GM21447 (cell line): ENCODE results near the gene ZBTB39.
"Not testable (repeated sequence)": the region's sequence is repeated elsewhere in the genome, so short reads cannot be mapped to it uniquely, and the experiment has no call there.

Source experiments
- ATAC-seq: cut with Tn5 transposase; IDR thresholded peaks from one replicate; pipeline ENCODE4 v1.9.1; 2021; ENCODE audit not compliant: unreplicated experiment

ZBTB39 gene

DNA sequence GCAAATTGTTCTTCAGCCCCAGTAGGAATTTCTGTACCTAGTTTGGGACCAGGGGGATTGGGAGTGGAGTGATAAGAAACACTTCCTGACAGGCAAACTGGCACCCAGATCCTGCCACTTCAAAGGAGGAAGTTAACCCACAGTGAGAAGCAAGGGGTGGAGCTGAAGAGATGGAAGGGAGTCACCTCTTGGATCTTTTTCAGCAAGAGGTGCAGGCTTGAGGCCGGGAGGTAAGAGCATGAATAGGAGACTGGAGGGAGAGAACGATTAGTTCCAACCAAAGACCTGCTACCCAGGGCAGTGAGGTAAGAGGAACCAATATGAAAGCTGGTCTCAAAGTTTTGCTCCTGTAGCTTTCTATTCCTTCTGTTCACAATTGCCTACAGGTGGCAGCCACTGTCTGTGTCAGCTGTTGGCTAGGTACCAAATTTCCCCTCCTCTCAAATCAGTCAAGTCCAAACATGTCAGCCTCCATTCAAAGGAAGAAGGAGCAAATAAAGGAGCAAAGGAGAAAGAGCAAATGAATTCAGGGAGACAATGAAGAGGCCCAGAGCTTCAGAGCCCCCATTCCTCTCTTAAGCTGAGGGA, 24.9 kb upstream of the ZBTB39 start:
- ATAC-seq: no peak

DNA sequence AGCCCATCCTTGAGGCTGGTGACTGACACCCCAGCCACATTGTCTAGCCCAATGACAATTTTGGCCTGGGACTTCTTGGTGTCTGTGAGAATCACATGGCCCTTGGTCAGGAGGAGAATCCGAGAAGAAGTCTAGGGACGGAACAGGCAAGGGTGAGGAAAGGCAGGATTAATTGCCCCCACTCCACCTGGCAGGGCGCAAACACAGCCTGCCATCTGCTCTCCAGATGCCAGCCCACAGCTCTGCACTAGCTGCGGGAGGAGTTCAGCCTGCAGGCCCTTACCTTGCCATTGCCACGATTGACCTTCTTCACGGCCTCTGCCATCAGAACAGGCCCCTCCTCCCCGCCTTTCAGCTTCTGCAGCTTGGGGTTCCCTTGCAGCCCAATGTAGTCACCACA, 23.1 kb upstream of the ZBTB39 start:
- ATAC-seq: no peak

DNA sequence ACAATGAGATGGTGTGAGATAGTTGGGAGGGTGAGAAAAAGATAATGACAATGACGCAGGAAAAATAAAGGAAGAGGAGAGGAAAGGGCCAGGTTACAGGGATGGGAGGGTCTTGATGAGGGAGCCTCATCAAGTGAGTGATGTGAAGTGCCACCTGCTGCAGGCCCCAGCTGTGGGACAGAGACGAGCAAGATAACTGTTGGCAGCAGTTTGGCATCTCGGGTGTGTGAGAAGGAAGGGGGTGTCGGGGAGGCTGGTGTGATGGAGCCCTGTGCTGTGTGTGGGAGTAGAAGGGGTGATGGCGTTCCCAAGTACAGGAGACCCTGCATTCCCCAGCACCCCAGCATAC, 21.4 kb upstream of the ZBTB39 start:
- no peak for ATAC-seq

DNA sequence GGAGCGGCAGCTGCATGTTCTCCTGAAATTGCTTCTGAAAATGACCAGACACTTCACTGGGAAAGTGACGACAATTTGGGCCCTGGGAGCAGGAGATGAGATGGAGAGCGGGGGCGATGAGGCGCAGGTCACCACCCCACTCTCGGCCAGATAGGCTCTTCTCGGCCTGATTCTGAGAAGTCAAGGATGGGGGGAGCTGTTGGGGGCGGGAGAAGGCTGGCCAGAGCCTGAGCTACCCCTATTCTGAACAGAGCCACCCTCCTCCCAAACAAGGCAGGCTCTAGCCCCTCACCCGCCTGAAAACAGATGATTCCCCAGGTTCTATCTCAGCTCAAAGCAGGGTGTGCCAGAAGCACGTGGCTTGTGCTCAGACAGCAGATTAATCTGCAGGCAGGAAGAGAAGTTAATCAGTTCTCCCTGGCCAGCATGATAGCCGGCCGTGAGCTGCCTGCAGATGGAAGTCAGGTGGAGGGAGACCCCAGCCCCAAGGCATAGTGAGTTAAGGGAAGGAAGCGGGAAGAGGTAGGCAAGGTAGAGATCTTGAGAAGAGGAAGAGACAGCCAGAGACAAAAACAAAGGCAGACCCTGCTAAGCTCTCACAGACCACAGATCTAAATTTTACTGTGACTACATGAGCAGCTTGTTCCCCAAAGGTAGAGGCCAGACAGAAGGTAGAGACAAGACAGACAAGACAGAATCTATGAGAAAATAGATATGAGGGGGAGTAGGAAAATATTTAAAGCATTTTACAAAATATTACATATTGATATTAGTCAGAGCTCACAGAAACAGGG, 20.9 kb upstream of the ZBTB39 start:
- no peak for ATAC-seq

DNA sequence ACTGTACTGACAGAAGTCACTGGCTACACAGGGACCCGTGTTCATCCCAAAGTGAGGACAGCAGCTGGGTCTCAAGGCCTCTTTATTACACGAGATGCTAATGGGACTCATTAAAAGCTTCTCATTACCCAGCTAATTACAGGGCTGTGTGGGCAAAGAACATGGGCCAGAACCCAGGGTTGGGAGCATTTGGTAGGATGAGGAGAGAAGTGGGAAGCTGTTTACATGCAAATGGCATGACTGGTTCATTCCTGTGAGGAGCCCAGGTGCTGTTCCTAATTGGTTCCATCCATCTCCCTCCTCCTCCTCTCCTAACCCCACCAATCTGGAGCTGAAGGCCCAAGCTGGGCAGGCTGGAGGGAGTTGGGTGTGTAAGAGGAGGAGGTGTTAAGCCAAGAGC, 18.9 kb upstream of the ZBTB39 start:
- ATAC-seq: no peak

DNA sequence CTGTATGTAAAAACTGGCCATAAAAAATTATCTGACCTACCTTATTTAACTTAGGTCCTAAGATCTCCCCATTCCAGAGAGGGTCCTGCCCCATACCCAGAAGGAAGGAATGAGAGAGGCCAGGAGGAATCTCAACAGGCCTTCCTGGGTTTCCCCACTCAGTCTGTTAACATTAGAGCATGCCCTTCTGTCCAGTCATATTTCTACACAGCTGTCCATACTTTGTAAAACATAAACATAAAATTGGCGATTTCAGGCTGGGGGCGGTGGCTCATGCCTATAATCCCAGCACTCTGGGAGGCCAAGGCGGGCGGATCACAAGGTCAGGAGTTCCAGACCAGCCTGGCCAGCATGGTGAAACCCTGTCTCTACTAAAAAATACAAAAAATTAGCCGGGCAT, 16.0 kb upstream of the ZBTB39 start:
- not testable (repeated sequence) for ATAC-seq

DNA sequence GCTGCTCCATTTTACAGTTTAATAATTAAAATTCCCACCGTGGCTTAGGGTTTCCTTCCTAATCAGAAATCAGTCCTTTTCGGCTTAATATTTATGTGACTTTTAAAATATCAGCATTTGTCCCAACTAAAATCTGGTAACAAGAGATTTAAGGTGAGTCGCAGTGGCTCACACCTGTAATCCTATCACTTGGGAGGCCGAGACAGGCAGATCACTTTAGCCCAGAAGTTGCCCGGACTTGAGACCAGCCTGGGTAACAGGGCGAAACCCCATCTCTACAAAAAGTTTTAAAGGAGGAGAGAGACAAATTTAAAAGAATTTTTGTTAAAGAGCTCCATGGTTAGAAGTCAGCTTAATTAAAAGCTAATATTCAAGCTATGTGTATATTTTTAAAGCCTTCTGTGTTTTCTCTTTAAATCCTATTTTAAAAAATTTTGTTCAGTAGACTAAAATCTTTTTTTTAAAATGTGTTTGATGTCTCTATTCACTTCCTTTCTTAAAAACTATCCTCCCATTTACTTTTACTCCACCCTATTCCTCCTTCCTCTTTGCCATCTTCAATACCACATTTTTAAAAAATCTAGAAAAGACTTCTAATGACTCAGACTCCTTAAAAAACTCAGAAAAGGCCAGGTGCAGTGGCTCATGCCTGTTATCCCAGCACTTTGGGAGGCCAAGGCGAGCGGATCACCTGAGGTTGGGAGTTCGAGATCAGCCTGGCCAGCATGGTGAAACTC, 13.8 kb upstream of the ZBTB39 start:
- ATAC-seq: no peak

DNA sequence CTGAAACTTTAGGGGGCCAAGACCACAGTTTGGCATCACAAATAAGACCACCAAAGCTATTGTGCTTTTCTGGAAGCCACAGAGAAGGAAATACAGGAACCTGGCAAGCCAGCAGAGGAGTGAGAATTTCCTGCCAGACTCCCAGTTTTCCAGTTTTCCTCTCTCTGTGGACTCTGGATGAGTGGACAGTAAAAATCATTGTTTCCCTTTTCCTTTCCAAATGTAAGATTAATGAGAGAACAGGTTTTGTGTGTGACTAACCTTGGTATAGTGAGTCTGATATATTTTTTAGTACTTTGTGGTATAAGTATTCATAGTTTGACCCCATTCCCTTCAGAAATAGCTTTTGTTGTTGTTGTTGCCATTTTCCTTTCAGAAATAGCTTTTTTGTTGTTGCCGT, 12.6 kb upstream of the ZBTB39 start:
- no peak for ATAC-seq

DNA sequence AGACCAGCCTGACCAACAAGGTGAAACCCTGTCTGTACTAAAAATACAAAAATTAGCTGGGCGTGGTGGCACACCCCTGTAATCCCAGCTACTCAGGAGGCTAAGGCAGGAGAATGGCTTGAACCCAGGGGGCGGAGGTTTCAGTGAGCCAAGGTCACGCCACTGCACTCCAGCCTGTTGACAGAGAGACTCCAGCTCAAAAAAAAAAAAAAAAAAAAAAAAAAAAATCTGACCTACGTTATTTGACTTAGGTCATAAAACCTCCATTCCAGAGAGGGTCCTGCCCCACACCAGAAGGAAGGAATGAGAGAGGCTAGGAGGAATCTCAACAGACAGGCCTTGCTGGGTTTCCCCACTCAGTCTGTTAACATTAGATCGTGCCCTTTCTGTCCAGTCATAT, 12.0 kb upstream of the ZBTB39 start:
- ATAC-seq: not testable (repeated sequence)

DNA sequence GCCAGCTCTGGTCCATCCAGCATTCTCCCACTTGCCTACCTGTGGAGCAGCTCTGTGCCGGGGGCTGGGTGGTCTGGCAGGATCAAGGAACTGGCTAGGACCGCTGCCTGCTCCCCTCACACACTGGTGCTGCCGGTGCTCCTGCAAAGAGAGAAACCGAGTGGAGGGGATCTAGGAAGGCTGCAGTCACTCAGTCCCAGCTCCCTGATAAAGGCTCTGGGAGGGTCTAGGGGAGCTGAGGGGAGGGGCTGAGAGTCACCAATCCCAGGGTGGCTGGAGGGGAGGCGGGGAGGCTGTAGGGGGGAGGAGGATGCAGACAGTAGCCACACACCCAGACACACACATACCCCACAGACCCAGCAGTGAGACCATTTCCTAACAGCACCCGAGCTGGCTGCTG, 10.0 kb upstream of the ZBTB39 start, which contains the start of gene TAC3:
TSS of gene TAC3 (minus strand) at position 182 of the 400 bp plus-strand sequence. CDS start 732 bp downstream, outside the sequence.
- ATAC-seq: no peak

DNA sequence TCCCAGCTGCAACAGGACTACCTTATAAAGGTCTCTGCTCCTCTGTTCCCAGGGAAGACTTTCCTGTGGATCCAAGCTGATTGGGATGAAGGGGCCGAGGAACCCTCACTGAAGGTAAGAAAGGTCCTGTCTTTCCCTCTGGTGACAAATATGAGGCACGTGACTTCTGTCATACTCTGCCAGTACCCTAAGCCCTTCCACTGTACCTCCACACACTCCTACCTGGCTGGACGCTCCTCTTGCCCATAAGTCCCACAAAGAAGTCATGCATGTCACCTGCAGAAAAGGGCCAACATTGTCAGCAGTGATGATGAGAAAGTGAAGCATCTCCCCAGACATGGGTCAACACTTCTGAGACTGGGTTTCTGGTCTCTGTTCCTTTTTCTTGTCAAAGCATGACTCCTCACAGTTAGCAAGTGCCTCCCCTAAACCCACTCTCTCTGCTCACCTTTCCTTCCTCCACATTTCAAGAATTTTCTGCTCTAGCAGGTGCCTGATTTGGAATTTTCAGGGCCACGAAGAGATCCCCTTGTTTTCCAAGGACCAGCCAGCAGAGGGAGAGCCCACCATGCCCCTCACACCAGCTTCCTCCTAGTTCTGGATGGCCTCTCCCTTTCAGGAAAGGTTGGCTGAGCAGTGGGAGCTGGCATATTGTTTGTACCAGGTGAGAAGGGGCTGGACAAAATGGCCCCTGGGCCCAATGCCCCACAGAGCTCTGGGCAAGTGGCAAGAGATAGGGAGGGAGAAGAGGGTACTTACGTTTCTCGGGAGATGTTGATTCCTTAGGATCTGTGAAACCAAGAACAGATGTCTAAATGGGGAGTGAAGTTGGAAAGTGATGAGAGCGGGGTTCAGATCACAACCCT, 6.5 kb upstream of the ZBTB39 start:
- peak; percentile 84 for ATAC-seq

DNA sequence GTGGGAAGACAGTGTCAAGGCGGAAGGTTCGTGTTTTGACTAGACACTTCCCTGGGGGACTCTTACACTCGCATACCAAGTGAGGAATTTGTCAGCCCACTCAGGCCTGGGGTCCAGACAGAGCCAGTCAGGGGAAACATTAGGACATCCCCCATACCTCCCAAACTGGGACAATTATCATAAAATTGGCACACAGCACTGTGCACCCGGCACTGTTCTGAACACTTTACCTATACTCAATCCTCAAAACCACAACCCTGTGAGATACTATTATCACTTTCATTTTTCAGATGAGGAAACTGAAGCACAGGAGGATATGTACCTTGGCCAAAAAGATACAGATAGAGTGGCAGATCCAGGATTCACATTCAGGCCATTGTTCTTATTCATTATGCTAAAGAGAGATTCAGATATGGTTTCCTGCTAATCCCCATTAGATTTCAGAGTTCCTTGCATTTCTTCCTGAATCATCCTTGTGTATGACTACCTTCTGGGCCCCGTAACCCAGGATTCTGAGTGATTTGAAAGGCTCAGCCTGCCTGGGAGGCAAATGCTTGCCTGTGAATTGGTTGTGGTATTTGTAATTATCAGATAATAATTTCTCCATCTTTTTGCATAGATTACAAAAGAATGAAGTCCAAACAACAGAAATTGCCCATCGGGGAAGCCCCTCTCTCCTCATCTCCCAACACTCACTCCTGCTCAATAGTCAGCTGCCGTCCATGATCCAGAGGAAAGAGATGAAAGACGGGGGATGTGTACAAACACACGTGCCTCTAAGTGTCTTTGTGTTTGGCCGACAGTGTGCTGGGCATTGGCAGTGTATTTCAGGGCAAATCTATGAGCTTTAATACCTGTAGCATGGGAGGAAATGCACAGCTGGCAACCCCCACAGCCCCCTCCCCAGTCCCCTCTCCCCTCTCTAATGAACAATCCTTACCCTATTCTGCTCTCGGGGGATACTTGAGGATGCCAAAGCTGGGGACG, 5.4 kb upstream of the ZBTB39 start:
- peak; percentile 69 for ATAC-seq

DNA sequence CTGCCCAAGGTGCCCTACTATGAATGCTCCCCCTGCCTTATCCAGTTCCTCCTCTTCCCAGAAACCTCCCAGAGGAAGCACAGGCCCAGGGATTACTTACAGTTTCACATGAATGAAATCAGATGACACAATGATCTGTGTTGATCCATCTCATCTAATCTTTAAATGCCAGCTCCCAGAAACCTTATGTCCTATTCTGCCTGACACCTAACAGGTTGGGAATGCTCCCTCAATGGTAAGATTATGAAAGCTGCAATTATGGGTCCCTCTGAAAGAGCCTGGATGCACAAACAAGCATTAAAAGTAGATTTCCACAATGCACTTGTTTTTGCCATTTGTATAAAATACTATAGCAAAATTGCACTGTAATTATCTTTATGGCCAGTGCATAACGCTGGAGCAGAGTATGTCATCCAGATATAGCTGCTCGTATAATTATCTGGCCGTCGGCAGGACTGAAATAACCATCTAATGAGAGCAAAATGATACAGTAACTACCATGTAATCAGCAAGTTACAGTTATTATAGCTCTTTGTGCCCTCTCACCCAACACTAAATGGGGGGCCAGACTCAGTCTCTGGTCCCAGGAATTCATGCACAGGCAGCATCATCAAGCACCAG, 4.4 kb upstream of the ZBTB39 start:
- ATAC-seq: no peak

DNA sequence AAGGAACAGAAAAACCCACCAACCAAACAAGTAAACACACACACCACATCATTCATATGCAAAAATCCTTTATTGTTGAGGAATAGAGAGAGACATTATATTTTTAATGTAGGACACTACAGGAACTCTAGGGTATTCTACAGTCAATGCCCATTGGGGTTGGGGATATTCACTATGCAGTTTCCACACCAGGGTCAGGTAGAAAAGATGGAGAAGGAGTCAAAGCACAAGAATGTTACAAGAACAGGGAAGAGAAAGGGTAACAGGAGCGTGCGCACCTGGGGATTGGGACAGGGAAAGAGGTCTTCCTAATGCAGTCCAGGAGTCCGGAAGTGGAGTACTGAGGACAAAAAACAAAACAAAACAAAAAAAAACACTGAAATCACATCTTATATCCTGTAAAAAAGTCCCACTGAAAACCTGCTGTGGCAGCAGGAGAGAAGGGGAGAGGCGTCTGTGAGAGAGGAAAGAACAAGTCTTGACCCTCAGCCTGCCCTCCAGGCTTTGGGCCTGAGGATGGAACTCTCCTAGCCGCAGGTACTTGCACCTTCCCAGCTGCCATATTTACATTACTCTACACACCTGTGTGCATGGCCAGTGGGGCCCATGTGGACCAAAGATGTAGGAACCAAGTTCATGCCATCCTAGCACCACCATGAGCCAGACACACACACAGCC, 3.7 kb upstream of the ZBTB39 start:
- no peak for ATAC-seq

DNA sequence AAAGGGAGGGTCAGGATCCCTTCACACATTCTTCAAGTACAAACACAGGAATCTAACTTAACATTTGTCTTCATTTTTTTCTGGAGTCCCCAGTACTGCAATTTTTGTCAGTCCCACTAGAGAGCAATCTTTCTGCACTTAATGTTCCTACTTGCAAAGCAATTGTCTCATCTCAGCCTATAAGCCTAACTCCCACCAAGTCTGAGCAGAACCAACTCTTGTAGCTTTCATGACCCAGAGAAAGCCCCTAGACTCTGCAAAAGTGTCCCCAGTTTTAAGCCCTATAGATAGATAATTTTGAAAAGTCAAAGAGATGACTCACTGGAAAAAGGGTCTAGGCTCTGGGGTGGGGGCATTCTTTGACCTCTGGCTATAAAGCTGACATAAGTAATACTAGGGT, 1.8 kb upstream of the ZBTB39 start:
- no peak for ATAC-seq

DNA sequence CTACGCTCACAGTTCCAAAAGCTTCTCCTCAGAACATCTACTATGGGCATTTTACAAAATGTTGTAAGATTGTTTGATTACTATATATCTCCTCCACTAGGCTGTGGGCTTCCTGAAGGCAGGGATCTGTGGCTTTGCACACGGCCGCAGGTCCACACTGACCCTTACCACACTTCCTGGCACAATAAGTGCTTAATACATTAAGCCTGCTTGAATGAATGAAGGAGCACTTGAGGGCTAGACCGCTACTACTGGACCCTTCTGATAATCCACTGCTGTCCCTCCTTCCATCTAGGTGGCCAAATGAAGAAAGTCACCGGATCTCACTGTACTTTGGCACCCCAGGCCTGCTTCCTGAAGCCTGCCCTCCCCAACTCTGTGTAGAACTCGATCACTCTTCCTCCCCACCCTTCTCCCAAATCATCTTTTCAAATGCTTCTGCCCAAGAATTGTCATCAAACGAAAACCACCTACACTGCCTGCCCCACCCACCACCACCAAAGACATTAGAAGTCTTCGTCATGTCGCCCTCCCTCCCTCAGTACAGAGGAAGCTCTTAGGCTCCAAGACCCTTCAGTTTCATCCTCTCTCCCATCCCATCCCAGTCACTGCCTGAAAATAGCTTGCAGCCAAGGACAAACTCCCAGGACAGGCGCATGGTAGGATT, 596 bp upstream of the ZBTB39 start:
- ATAC-seq: no peak

DNA sequence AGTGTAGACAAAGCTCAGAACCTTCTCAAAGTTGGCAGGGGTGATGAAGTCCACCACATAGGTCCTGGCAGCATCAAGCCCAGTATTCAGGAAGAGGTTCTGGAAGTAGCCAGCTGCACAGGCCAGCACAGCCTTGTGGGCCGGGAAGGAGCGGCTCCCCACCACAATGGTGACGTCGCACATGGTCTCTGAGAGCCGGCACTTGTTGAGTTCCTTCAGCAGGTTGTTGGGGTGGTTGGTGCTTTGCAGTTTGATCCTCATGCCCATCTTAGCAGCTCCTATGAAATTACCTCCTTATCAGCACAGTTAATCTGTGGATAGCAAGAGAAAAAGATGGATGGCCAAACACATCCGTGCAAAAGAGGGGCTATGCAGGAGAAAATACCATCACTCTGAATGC, 1.7 kb downstream of the ZBTB39 start:
- no peak for ATAC-seq

DNA sequence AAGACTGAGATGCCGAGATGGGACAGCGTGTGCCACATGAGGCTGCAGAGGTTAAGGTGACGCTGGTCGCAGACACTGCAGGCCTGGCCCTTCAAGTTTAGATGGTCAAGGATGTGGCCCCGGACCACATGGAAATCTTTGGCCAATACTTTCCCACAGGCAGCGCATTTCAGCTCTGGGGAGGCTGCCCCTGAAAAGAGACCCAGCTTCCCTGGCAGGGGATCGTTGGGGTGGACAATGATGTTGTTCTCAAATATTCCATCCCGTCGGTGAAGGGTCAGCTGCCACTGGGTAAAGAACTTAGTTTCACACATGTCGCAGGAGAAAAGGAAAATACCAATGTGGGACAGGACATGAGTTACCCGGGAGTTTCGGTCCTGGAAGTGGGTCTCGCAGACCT, 3.0 kb downstream of the ZBTB39 start:
- no peak for ATAC-seq
